ENCODE results near the gene PTPRG. TPM values are rescaled to one million over a fixed set of nuclear protein-coding genes. Genes with fewer than 3 reads are reported as not detected.

Gene PTPRG
- total and polyA plus RNA-seq, 2 donors (not counting 1 experiment from before 2014, with no cell fraction given) = 67.0 to 97.9 TPM

GRCh38 chr3:62266668-62267283 lies 705.4 kb downstream of the PTPRG start:
- no peak overlapping the region for H2AFZ ChIP-seq (ENCODE audit: low read length)
- TF ChIP-seq, protein P1, sequence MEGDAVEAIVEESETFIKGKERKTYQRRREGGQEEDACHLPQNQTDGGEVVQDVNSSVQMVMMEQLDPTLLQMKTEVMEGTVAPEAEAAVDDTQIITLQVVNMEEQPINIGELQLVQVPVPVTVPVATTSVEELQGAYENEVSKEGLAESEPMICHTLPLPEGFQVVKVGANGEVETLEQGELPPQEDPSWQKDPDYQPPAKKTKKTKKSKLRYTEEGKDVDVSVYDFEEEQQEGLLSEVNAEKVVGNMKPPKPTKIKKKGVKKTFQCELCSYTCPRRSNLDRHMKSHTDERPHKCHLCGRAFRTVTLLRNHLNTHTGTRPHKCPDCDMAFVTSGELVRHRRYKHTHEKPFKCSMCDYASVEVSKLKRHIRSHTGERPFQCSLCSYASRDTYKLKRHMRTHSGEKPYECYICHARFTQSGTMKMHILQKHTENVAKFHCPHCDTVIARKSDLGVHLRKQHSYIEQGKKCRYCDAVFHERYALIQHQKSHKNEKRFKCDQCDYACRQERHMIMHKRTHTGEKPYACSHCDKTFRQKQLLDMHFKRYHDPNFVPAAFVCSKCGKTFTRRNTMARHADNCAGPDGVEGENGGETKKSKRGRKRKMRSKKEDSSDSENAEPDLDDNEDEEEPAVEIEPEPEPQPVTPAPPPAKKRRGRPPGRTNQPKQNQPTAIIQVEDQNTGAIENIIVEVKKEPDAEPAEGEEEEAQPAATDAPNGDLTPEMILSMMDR (conservative IDR thresholded peaks at IDR 0.05 in 1 of 2, IDR thresholded peaks at IDR 0.05 in 1 of 2; ENCODE audit: low read depth in 1 of 2, low read length in 2 of 2) = no peak
- no peak for TF ChIP-seq EZH2 (IDR thresholded peaks at IDR 0.05; ENCODE audit: low read length, missing control alignments)

DNA sequence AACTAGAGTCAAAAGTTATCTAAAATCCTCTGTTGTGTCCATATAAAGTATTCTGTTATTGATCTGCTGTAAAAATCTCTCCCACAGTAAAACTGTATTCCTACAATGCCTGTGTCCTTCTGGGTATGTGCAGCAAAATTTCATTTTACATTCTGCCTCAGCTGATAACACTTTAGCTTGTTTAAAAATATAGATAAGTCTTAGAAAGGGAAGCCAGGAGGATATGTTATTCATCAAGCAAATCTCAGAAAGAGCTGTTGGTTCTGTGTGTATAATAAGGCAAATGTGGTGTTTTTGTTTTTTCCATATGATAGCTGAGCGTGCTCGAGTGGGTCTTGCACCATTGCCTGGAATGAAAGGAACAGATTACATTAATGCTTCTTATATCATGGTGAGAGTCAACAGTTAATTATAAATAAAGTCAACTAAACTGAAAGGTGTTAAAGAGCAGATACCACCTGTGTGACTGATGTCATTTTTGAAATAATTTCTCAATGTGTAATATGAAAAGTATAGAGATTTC lies 715.3 kb downstream of the PTPRG start:
- no peaks in the 10 kb centered on the region for H3K79me2 ChIP-seq (ENCODE audit: control insufficient read depth, insufficient read depth, low read length)
- no peaks in the 10 kb centered on the region for H4K20me1 ChIP-seq (ENCODE audit: control insufficient read depth, extremely low read depth, insufficient read depth, low read length)
- no peak for DNase-seq (ENCODE audit: low read depth in 2 of 2)
- H2AFZ ChIP-seq (ENCODE audit: low read length) = no peak overlapping the region
- no peak overlapping the region for H3K4me2 ChIP-seq (ENCODE audit: extremely low read depth, insufficient read depth, low read length)
- H3K4me3 ChIP-seq (replicated peaks in 1 of 4; ENCODE audit: control extremely low read depth in 1 of 4, insufficient read depth in 1 of 4, low read depth in 3 of 4, low read length in 4 of 4) = no peak overlapping the region
- TF ChIP-seq EZH2 (IDR thresholded peaks at IDR 0.05; ENCODE audit: low read length, missing control alignments) = no peak
- TF ChIP-seq, protein P1 (conservative IDR thresholded peaks at IDR 0.05 in 1 of 2, IDR thresholded peaks at IDR 0.05 in 1 of 2; ENCODE audit: low read depth in 1 of 2, low read length in 2 of 2) = no peak
- no peak overlapping the region for H3K9ac ChIP-seq (ENCODE audit: insufficient read depth, low read length)
- H3K4me1 ChIP-seq (ENCODE audit: control insufficient read depth, extremely low read depth, insufficient read depth, low read length) = no peaks in the 10 kb centered on the region
- no peak overlapping the region for H3K27ac ChIP-seq (ENCODE audit: insufficient read depth, low read length)
- H3K36me3 ChIP-seq (ENCODE audit: control insufficient read depth, insufficient read depth, low read length) = peaks cover 2% of the 10 kb centered on the region
- H3K27me3 ChIP-seq (ENCODE audit: control insufficient read depth, insufficient read depth, low read length) = no peaks in the 10 kb centered on the region
- H3K9me3 ChIP-seq (ENCODE audit: control insufficient read depth, insufficient read depth, low read depth, low read length) = no peaks in the 10 kb centered on the region

More at GRCh38 chr3:62266668-62267283, 705.4 kb downstream of the PTPRG start:
- Histone ChIP-seq H3K4me2 (ENCODE audit: extremely low read depth, insufficient read depth, low read length) (no peak overlapping the region), H3K27ac (ENCODE audit: insufficient read depth, low read length) (no peak overlapping the region), H3K4me1 (ENCODE audit: control insufficient read depth, extremely low read depth, insufficient read depth, low read length) (no peaks in the 10 kb centered on the region), H3K36me3 (ENCODE audit: control insufficient read depth, insufficient read depth, low read length) (peaks cover 2% of the 10 kb centered on the region), H4K20me1 (ENCODE audit: control insufficient read depth, extremely low read depth, insufficient read depth, low read length) (no peaks in the 10 kb centered on the region), H3K9me3 (ENCODE audit: control insufficient read depth, insufficient read depth, low read depth, low read length) (no peaks in the 10 kb centered on the region), H3K4me3 (replicated peaks in 1 of 4; ENCODE audit: control extremely low read depth in 1 of 4, insufficient read depth in 1 of 4, low read depth in 3 of 4, low read length in 4 of 4) (no peak overlapping the region), H3K27me3 (ENCODE audit: control insufficient read depth, insufficient read depth, low read length) (no peaks in the 10 kb centered on the region), H3K9ac (ENCODE audit: insufficient read depth, low read length) (no peak overlapping the region), H3K79me2 (ENCODE audit: control insufficient read depth, insufficient read depth, low read length) (no peaks in the 10 kb centered on the region)
- DNase-seq (ENCODE audit: low read depth in 2 of 2) = no peak

DNA sequence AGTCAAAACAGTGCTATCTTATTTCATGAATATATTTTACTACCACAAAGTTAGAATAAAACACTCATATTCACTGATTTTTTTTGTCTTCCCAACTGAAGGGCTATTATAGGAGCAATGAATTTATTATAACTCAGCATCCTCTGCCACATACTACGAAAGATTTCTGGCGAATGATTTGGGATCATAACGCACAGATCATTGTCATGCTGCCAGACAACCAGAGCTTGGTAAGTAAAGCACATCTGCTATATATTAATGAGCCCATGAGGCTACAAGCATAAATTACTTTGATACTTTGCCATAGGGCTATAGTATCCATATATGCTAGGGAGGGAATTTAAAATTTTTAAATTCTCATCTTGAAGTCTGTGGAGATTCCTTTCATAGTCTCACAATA lies 716.1 kb downstream of the PTPRG start:
- Histone ChIP-seq H3K9ac (ENCODE audit: insufficient read depth, low read length) (no peak overlapping the region), H3K27ac (ENCODE audit: insufficient read depth, low read length) (no peak overlapping the region), H3K4me3 (replicated peaks in 1 of 4; ENCODE audit: control extremely low read depth in 1 of 4, insufficient read depth in 1 of 4, low read depth in 3 of 4, low read length in 4 of 4) (no peak overlapping the region), H3K4me1 (ENCODE audit: control insufficient read depth, extremely low read depth, insufficient read depth, low read length) (no peaks in the 10 kb centered on the region), H2AFZ (ENCODE audit: low read length) (no peak overlapping the region), H3K36me3 (ENCODE audit: control insufficient read depth, insufficient read depth, low read length) (peaks cover 2% of the 10 kb centered on the region), H3K9me3 (ENCODE audit: control insufficient read depth, insufficient read depth, low read depth, low read length) (no peaks in the 10 kb centered on the region), H3K4me2 (ENCODE audit: extremely low read depth, insufficient read depth, low read length) (no peak overlapping the region), H4K20me1 (ENCODE audit: control insufficient read depth, extremely low read depth, insufficient read depth, low read length) (no peaks in the 10 kb centered on the region), H3K79me2 (ENCODE audit: control insufficient read depth, insufficient read depth, low read length) (no peaks in the 10 kb centered on the region), H3K27me3 (ENCODE audit: control insufficient read depth, insufficient read depth, low read length) (no peaks in the 10 kb centered on the region)
- TF ChIP-seq, protein P1 (conservative IDR thresholded peaks at IDR 0.05 in 1 of 2, IDR thresholded peaks at IDR 0.05 in 1 of 2; ENCODE audit: low read depth in 1 of 2, low read length in 2 of 2) = no peak
- no peak for TF ChIP-seq EZH2 (IDR thresholded peaks at IDR 0.05; ENCODE audit: low read length, missing control alignments)
- no peak for DNase-seq (ENCODE audit: low read depth in 2 of 2)
